H9 (cell line): ENCODE results near the gene KREMEN1. TPM values are rescaled to one million over a fixed set of nuclear protein-coding genes. Genes with fewer than 3 reads are reported as not detected.

Experiments used
- DNase-seq: peaks from one replicate; pipeline ENCODE4 v3.0.0-alpha.2; 2017
- H2AFZ ChIP-seq: one replicate; pipeline ENCODE4 v1.6.1; 2013; ENCODE audit warnings: mild to moderate bottlenecking, low read length, control low read depth, moderate library complexity
- H2AK5ac ChIP-seq: 2 replicates; pipeline ENCODE4 v1.6.1; 2013; ENCODE audit warnings: low read length, control low read depth, mixed read lengths; ENCODE audit not compliant: insufficient read length
- H2BK120ac ChIP-seq: one replicate; pipeline ENCODE4 v1.6.1; 2013; ENCODE audit warnings: low read depth, mild to moderate bottlenecking, low read length, control low read depth, inconsistent platforms; ENCODE audit not compliant: poor library complexity, severe bottlenecking
- H2BK12ac ChIP-seq: 2 replicates; pipeline ENCODE4 v1.6.1; 2013; ENCODE audit warnings: low read length, control low read depth, mixed read lengths, low read depth; ENCODE audit not compliant: insufficient read length
- H2BK15ac ChIP-seq: 2 replicates; pipeline ENCODE4 v1.6.1; 2013; ENCODE audit warnings: low read depth, low read length, control low read depth
- H2BK20ac ChIP-seq: one replicate; pipeline ENCODE4 v1.6.1; 2013; ENCODE audit warnings: low read depth, mild to moderate bottlenecking, low read length, control low read depth, inconsistent platforms; ENCODE audit not compliant: poor library complexity, severe bottlenecking
- H2BK5ac ChIP-seq: 2 replicates; pipeline ENCODE4 v1.6.1; 2013; ENCODE audit warnings: low read length, control low read depth, mixed read lengths; ENCODE audit not compliant: insufficient read length
- H3K14ac ChIP-seq: 2 replicates; pipeline ENCODE4 v1.6.1; 2013; ENCODE audit warnings: low read length, control low read depth; ENCODE audit not compliant: insufficient read depth
- H3K18ac ChIP-seq: 2 replicates; pipeline ENCODE4 v1.6.1; 2013; ENCODE audit warnings: low read depth, mild to moderate bottlenecking, mixed read lengths, low read length, control low read depth; ENCODE audit not compliant: insufficient read length
- H3K23ac ChIP-seq: 2 replicates; pipeline ENCODE4 v1.6.1; 2013; ENCODE audit warnings: low read length, control low read depth, mixed read lengths, low read depth; ENCODE audit not compliant: insufficient read length
- H3K23me2 ChIP-seq: 2 replicates; pipeline ENCODE4 v1.6.1; 2013; ENCODE audit warnings: low read depth, mild to moderate bottlenecking, mixed read lengths, low read length, control low read depth; ENCODE audit not compliant: insufficient read length, poor library complexity, severe bottlenecking
- H3K27ac ChIP-seq: 2 replicates; pipeline ENCODE4 v1.5.1; 2013; ENCODE audit warnings: low read length, control low read depth, mixed read lengths, low read depth; ENCODE audit not compliant: insufficient read length
- H3K27me3 ChIP-seq: 2 replicates; pipeline ENCODE4 v1.6.1; 2013; ENCODE audit warnings: low read length, control low read depth, inconsistent platforms; ENCODE audit not compliant: insufficient read depth
- H3K4ac ChIP-seq: 2 replicates; pipeline ENCODE4 v1.6.1; 2013; ENCODE audit warnings: low read depth, mild to moderate bottlenecking, control low read depth, inconsistent platforms, low read length, moderate library complexity
- H3K4me1 ChIP-seq: 2 replicates; pipeline ENCODE4 v1.6.1; 2013; ENCODE audit warnings: low read length, control low read depth, inconsistent platforms; ENCODE audit not compliant: insufficient read depth
- H3K4me2 ChIP-seq: 2 replicates; pipeline ENCODE4 v1.6.1; 2013; ENCODE audit warnings: low read length, control low read depth, mixed read lengths; ENCODE audit not compliant: insufficient read length, insufficient read depth
- H3K56ac ChIP-seq: 2 replicates; pipeline ENCODE4 v1.6.1; 2013; ENCODE audit warnings: low read depth, mild to moderate bottlenecking, mixed read lengths, low read length, control low read depth; ENCODE audit not compliant: insufficient read length
- H3K79me1 ChIP-seq: 2 replicates; pipeline ENCODE4 v1.6.1; 2013; ENCODE audit warnings: low read depth, mild to moderate bottlenecking, moderate library complexity, low read length, control low read depth, inconsistent platforms; ENCODE audit not compliant: insufficient read depth, poor library complexity, severe bottlenecking
- H3K79me2 ChIP-seq: 2 replicates; pipeline ENCODE4 v1.6.1; 2013; ENCODE audit warnings: low read length, control low read depth, inconsistent platforms; ENCODE audit not compliant: insufficient read depth
- H3K9ac ChIP-seq: 2 replicates; pipeline ENCODE4 v1.6.1; 2013; ENCODE audit warnings: low read length, control low read depth, mixed read lengths; ENCODE audit not compliant: insufficient read length; ENCODE audit errors: extremely low read depth
- H3K9me3 ChIP-seq: one replicate; pipeline ENCODE4 v1.6.1; 2013; ENCODE audit warnings: low read depth, low read length, inconsistent platforms; ENCODE audit not compliant: control insufficient read depth
- H3T11ph ChIP-seq: one replicate; pipeline ENCODE4 v1.6.1; 2013; ENCODE audit warnings: mild to moderate bottlenecking, low read length, control low read depth, inconsistent platforms
- H4K20me1 ChIP-seq: one replicate; pipeline ENCODE4 v1.6.1; 2013; ENCODE audit not compliant: control insufficient read depth, insufficient read length, insufficient read depth
- H4K5ac ChIP-seq: 2 replicates; pipeline ENCODE4 v1.6.1; 2013; ENCODE audit warnings: low read depth, mild to moderate bottlenecking, mixed read lengths, low read length, control low read depth; ENCODE audit not compliant: insufficient read length
- H4K8ac ChIP-seq: replicated peaks from 2 replicates; pipeline ENCODE4 v1.6.1; 2013; ENCODE audit warnings: low read length, control low read depth, mixed read lengths, low read depth; ENCODE audit not compliant: insufficient read length
- H4K91ac ChIP-seq: 2 replicates; pipeline ENCODE4 v1.6.1; 2013; ENCODE audit warnings: low read depth, mild to moderate bottlenecking, moderate library complexity, mixed read lengths, low read length, control low read depth; ENCODE audit not compliant: insufficient read length
- H3K27ac Mint-ChIP-seq, 3 experiments: 2 replicates in 2 of 3; 3 replicates in 1 of 3; pipeline ENCODE4 v1.8.0; 2020 to 2021; ENCODE audit warnings: mixed read lengths in 3 of 3, mild to moderate bottlenecking in 1 of 3, moderate library complexity in 1 of 3
- H3K27me3 Mint-ChIP-seq: 2 replicates; pipeline ENCODE4 v1.8.0; 2021; ENCODE audit warnings: low read depth, mild to moderate bottlenecking, moderate library complexity, mixed read lengths
- H3K36me3 Mint-ChIP-seq, 3 experiments: 2 replicates in 2 of 3; 3 replicates in 1 of 3; pipeline ENCODE4 v1.8.0; 2020 to 2021; ENCODE audit warnings: low read depth in 3 of 3, mixed read lengths in 3 of 3; ENCODE audit not compliant: insufficient read depth in 1 of 3
- H3K4me1 Mint-ChIP-seq, 2 experiments: 2 replicates each; pipeline ENCODE4 v1.8.0; 2020; ENCODE audit warnings: mixed read lengths in 2 of 2
- H3K4me3 Mint-ChIP-seq, 2 experiments: 2 replicates in 1 of 2; 3 replicates in 1 of 2; pipeline ENCODE4 v1.8.0; 2020 to 2021; ENCODE audit warnings: mild to moderate bottlenecking in 2 of 2, mixed read lengths in 2 of 2, moderate library complexity in 1 of 2
- H3K9me3 Mint-ChIP-seq, 2 experiments: 2 replicates in 1 of 2; 3 replicates in 1 of 2; pipeline ENCODE4 v1.8.0; 2020; ENCODE audit warnings: mild to moderate bottlenecking in 2 of 2, mixed read lengths in 2 of 2, moderate library complexity in 1 of 2
- WGBS: extraction: QIAGEN DNeasy Blood & Tissue Kit; methylation state at CpG from one replicate; pipeline ENCODE4 v1.1.7; 2013; ENCODE audit warnings: missing lambda C conversion rate, low lambda C conversion rate, mixed read lengths; ENCODE audit not compliant: insufficient read length; ENCODE audit errors: extremely low coverage; 5-methylcytosine and 5-hydroxymethylcytosine counted together
- total RNA-seq: library from RNA; stranded (reverse); gene quantifications from 2 replicates; pipeline ENCODE4 v1.2.1, GENCODE V29; 2021
- TF ChIP-seq, protein P1 (sequence below): fragments of 200-600 bp; sonication (generic); conservative IDR thresholded peaks from 3 replicates; pipeline ENCODE4 v1.8.0; 2021; ENCODE audit warnings: antibody characterized with exemption, mild to moderate bottlenecking

KREMEN1 gene
- total RNA-seq, 1 experiment from 2014 or later: 2.4 TPM

- no peak overlapping the region for H4K91ac ChIP-seq
- peaks cover 8% of the 10 kb centered on the region; the same call in 1 of the 2 replicates for H3K4me1 ChIP-seq
- TF ChIP-seq, protein P1, sequence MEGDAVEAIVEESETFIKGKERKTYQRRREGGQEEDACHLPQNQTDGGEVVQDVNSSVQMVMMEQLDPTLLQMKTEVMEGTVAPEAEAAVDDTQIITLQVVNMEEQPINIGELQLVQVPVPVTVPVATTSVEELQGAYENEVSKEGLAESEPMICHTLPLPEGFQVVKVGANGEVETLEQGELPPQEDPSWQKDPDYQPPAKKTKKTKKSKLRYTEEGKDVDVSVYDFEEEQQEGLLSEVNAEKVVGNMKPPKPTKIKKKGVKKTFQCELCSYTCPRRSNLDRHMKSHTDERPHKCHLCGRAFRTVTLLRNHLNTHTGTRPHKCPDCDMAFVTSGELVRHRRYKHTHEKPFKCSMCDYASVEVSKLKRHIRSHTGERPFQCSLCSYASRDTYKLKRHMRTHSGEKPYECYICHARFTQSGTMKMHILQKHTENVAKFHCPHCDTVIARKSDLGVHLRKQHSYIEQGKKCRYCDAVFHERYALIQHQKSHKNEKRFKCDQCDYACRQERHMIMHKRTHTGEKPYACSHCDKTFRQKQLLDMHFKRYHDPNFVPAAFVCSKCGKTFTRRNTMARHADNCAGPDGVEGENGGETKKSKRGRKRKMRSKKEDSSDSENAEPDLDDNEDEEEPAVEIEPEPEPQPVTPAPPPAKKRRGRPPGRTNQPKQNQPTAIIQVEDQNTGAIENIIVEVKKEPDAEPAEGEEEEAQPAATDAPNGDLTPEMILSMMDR: no peak
- H2AFZ ChIP-seq: no peak overlapping the region
- Mint-ChIP-seq H3K27ac (no peak overlapping the region), H3K27me3 (peaks cover 9% of the 10 kb centered on the region), H3K4me1 (peaks cover 37 to 54% of the 10 kb centered on the region in 2 experiments), H3K4me3 (no peak overlapping the region), H3K9me3 (no peaks in the 10 kb centered on the region; a peak in 1 of 5 replicates), H3K36me3 (no peaks in the 10 kb centered on the region)
- no peak overlapping the region for H4K5ac ChIP-seq
- no peaks in the 10 kb centered on the region for H3K27me3 ChIP-seq
- no peak overlapping the region for H2AK5ac ChIP-seq
- no peaks in the 10 kb centered on the region for H3K79me1 ChIP-seq
- no peak overlapping the region for H3K56ac ChIP-seq
- no peak overlapping the region for H3T11ph ChIP-seq
- H3K27ac ChIP-seq: no peak overlapping the region
- no peak overlapping the region for H2BK12ac ChIP-seq
- H3K79me2 ChIP-seq: no peaks in the 10 kb centered on the region
- DNase-seq: no peak
- H2BK5ac ChIP-seq: no peak overlapping the region
- H3K9ac ChIP-seq: no peak overlapping the region
- H3K9me3 ChIP-seq: no peaks in the 10 kb centered on the region
- no peak overlapping the region for H2BK15ac ChIP-seq
- H3K23me2 ChIP-seq: no peaks in the 10 kb centered on the region
- WGBS: no CpG with 5 or more reads among the region's 9 CpGs
- no peak overlapping the region for H2BK120ac ChIP-seq
- H4K20me1 ChIP-seq: no peaks in the 10 kb centered on the region
- H3K4ac ChIP-seq: no peak overlapping the region
- H3K4me2 ChIP-seq: no peak overlapping the region
- no peak overlapping the region for H4K8ac ChIP-seq
- no peak overlapping the region for H3K23ac ChIP-seq
- no peak overlapping the region for H3K18ac ChIP-seq
- H2BK20ac ChIP-seq: no peak overlapping the region
- no peak overlapping the region for H3K14ac ChIP-seq
Observed at GRCh38 chr22:29150701-29151100, 77.9 kb downstream of the KREMEN1 start.
